Bronchial epithelial cell (primary cell): Measurements from ENCODE around the gene MUC4. TPM values are rescaled to one million over a fixed set of nuclear protein-coding genes. Genes with fewer than 3 reads are reported as not detected.
"Not testable (repeated sequence)": the region's sequence is repeated elsewhere in the genome, so short reads cannot be mapped to it uniquely, and the experiment has no call there.

Source experiments
- DNase-seq: peaks from one replicate; pipeline ENCODE4 v3.0.0-alpha.2; 2010; ENCODE audit warnings: low read depth
- FAIRE-seq: peaks from 2 replicates; lab custom pipeline; 2011; peaks lifted over from hg19 to GRCh38; lab: Jason Lieb, UNC
- H3K27me3 ChIP-seq: 2 replicates; pipeline ENCODE4 v1.5.1; 2011; ENCODE audit warnings: low read length; ENCODE audit not compliant: control insufficient read depth, insufficient read depth
- H3K36me3 ChIP-seq: 2 replicates; pipeline ENCODE4 v1.5.1; 2011; ENCODE audit warnings: low read length; ENCODE audit not compliant: control insufficient read depth, insufficient read depth
- H3K4me3 ChIP-seq: 2 replicates; pipeline ENCODE4 v1.5.1; 2011; ENCODE audit warnings: mild to moderate bottlenecking, low read depth, low read length, control low read depth
- total RNA-seq: library from RNA; depleted of rRNA; stranded (reverse); fragments of >200 nt; gene quantifications from 2 replicates; pipeline ENCODE4 v1.2.1, GENCODE V29; 2014
- TF ChIP-seq, protein P1 (sequence below): IDR thresholded peaks from 2 replicates; pipeline ENCODE4 v1.5.1; 2011; ENCODE audit warnings: mild to moderate bottlenecking, moderate library complexity, low read length, control low read depth, inconsistent platforms; ENCODE audit not compliant: insufficient read depth, severe bottlenecking

Gene MUC4
- total RNA-seq, 1 donor from 2014 or later, result 0.26 TPM

DNA sequence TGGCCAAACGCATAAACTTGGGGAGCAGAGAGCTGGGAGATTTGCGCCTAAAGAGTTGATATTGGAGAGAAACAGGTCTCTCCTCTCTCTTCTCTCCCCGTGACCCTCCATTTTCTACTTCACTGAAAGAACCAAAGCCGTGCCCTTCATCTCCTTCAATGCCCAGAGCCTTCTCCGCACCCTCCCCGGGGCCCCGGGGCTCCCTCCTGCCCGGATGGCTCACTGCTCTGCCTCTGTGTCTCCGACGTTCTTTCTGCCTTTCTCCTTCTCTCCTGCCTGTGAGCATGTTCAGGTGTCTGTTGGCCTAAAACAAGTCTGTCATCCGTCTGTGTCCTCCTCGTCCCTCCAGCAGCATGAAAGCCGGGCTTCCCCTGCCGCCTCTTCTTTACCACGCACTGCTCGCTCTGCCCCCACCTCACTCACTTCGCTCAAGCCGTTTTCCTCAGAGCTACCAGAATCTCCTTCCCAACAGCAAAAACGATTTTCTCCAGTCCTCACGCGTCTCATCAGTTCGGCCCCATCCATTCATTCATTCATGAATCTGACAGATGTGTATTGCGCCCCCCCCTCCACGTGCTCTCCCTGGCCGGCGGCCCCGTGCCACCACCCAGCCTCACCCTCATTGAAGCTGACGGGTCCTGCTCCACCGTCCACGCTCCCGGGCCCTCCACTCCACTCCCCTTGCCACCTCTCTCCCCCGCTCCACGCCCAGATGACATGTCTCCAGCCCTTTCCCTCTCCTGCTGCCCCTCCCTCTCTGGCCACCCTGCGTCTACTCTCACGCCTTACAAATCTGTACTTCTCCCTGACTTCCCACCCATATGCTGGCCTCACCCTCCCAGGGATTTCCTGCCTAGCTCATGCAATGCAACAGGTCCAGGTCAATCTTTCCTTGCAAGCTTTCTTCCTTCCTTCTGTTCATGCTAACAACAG lies 10.2 kb downstream of the MUC4 start:
- Histone ChIP-seq H3K27me3 (peaks cover 18% of the 10 kb centered on the region), H3K36me3 (no peaks in the 10 kb centered on the region), H3K4me3 (no peak overlapping the region)
- DNase-seq, result no peak
- TF ChIP-seq, protein P1, sequence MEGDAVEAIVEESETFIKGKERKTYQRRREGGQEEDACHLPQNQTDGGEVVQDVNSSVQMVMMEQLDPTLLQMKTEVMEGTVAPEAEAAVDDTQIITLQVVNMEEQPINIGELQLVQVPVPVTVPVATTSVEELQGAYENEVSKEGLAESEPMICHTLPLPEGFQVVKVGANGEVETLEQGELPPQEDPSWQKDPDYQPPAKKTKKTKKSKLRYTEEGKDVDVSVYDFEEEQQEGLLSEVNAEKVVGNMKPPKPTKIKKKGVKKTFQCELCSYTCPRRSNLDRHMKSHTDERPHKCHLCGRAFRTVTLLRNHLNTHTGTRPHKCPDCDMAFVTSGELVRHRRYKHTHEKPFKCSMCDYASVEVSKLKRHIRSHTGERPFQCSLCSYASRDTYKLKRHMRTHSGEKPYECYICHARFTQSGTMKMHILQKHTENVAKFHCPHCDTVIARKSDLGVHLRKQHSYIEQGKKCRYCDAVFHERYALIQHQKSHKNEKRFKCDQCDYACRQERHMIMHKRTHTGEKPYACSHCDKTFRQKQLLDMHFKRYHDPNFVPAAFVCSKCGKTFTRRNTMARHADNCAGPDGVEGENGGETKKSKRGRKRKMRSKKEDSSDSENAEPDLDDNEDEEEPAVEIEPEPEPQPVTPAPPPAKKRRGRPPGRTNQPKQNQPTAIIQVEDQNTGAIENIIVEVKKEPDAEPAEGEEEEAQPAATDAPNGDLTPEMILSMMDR, result no peak
- FAIRE-seq, result no peak

DNA sequence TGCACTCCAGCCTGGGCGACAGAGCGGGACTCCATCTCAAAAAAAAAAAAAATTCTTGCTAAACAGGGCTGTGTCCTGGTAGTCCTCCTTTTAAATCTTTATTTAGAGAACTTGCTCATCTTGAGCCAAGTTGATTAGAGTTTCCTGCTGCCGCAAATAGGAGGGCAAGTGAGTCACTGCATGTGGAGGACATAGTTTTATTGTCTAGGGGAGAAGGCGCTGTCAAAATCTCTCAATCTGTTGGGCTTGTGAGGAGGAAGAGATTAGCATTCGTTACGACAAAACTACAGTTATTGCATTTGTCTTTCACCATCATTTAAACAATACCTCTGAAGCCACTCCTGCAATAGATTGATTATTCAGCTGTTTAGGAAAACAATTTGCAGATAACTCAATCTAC lies 11.5 kb downstream of the MUC4 start:
- no peak for DNase-seq
- Histone ChIP-seq H3K36me3 (no peaks in the 10 kb centered on the region), H3K4me3 (no peak overlapping the region), H3K27me3 (peaks cover 16% of the 10 kb centered on the region)
- TF ChIP-seq, protein P1, result no peak
- FAIRE-seq, result no peak

DNA sequence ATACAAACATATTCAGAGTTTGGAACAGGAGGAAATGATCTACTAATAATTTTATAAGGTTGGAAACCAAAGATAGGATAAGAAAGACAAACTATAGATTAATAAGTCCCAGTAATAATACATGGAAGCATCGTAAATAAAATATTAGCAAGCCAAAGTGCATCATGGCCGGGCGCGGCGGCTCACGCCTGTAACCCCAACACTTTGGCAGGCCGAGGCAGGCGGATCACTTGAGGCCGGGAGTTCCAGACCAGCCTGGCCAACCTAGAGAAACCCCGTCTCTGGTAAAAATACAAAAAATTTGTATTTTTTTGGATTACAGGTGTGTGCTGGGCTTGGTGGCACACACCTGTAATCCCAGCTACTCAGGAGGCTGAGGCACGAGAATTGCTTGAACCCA lies 14.9 kb downstream of the MUC4 start:
- TF ChIP-seq, protein P1, result no peak
- Histone ChIP-seq H3K36me3 (no peaks in the 10 kb centered on the region), H3K27me3 (peaks cover 11% of the 10 kb centered on the region), H3K4me3 (no peak overlapping the region)
- FAIRE-seq (no peak), DNase-seq (no peak)

DNA sequence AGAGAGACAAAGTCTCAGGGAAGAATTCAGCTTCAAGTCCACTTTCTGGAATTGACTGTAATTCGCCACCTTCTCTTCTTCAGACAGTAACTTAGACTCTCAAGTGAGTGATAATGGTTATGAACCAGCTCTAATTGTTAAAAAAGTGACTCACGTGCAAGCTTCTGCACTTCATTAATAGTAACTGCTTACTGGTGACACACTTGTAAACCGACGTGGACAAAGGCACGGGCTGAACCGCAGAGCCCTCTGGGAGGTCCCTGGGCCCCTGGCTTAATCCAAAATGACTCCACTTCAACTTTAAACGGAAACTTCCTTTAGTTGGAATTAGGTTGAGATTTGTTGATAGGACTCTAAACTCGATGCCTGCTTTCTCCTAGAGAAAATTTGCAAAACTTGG lies 17.0 kb downstream of the MUC4 start:
- Histone ChIP-seq H3K36me3 (no peaks in the 10 kb centered on the region), H3K4me3 (no peak overlapping the region), H3K27me3 (peaks cover 3% of the 10 kb centered on the region)
- FAIRE-seq, result no peak
- TF ChIP-seq, protein P1, result no peak
- no peak for DNase-seq

DNA sequence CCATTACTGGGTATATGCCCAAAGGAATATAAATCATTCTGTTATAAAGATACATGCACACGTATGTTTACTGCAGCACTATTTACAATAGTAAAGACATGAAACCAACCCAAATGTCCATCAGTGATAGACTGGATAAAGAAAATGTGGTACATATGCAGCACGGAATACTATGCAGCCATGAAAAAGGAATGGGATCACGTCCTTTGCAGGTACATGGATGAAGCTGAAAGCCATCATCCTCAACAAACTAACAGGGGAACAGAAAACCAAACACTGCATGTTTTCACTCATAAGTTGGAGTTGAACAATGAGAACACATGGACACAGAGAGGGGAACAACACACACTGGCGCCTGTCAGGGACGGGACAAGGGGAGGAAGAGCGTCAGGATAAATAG lies 19.1 kb downstream of the MUC4 start:
- FAIRE-seq, DNase-seq, H3K27me3 ChIP-seq, H3K36me3 ChIP-seq, H3K4me3 ChIP-seq: not testable (repeated sequence)

DNA sequence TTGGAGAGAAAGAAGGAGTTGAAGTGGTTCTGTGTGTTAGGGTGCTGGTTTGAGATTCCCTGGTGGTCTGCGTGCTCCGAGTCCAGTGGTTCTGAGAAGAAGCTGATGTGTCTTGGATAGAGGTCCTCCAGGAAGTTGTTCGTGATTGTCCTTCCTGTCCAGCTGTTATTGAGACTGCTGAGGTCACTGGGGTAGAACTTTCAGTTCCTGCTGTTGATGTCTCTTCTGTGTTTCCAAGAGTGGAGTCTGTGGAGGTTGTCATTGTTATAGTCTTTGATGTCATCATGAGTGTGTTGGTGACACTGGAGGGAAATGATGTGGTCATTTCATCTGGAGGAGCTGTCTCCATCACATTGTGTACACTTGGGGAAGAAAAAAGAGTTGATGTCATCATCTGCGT lies 20.8 kb downstream of the MUC4 start:
- TF ChIP-seq, protein P1, result no peak
- Histone ChIP-seq H3K4me3 (no peak overlapping the region), H3K27me3 (peaks cover 3% of the 10 kb centered on the region), H3K36me3 (no peaks in the 10 kb centered on the region)
- FAIRE-seq, result no peak
- DNase-seq, result no peak
